Glutamatergic neuron (in vitro differentiated cells): ENCODE data around the gene RASGRP1. TPM values are rescaled to one million over a fixed set of nuclear protein-coding genes. Genes with fewer than 3 reads are reported as not detected.

Source experiments
- DNase-seq: peaks from one replicate; pipeline ENCODE4 v3.0.0; 2022
- H3K27ac Mint-ChIP-seq: one replicate; pipeline ENCODE4 v1.8.0; 2020; ENCODE audit warnings: mild to moderate bottlenecking, mixed read lengths, inconsistent platforms; ENCODE audit not compliant: unreplicated experiment
- H3K27me3 Mint-ChIP-seq: one replicate; pipeline ENCODE4 v1.8.0; 2020; ENCODE audit warnings: mild to moderate bottlenecking, moderate library complexity, mixed read lengths, inconsistent platforms; ENCODE audit not compliant: unreplicated experiment
- H3K36me3 Mint-ChIP-seq: one replicate; pipeline ENCODE4 v1.8.0; 2020; ENCODE audit warnings: mild to moderate bottlenecking, mixed read lengths, inconsistent platforms; ENCODE audit not compliant: unreplicated experiment
- H3K4me1 Mint-ChIP-seq: one replicate; pipeline ENCODE4 v1.8.0; 2020; ENCODE audit warnings: mild to moderate bottlenecking, low read depth, mixed read lengths, inconsistent platforms; ENCODE audit not compliant: unreplicated experiment
- H3K4me3 Mint-ChIP-seq: one replicate; pipeline ENCODE4 v1.8.0; 2020; ENCODE audit warnings: mild to moderate bottlenecking, mixed read lengths, inconsistent platforms; ENCODE audit not compliant: unreplicated experiment
- H3K9me3 Mint-ChIP-seq: one replicate; pipeline ENCODE4 v1.8.0; 2020; ENCODE audit warnings: mild to moderate bottlenecking, moderate library complexity, mixed read lengths, inconsistent platforms; ENCODE audit not compliant: unreplicated experiment
- CTCF ChIP-seq: fragments of 200-600 bp; sonication (generic); IDR thresholded peaks from one replicate; pipeline ENCODE4 v1.5.0; 2021; ENCODE audit not compliant: partially characterized antibody, unreplicated experiment
- total RNA-seq: library from RNA; stranded (reverse); fragmentation: NEBNext Ultra II Directional; extraction: Animal tissue kit (Norgen Biotek cat#: 25700); gene quantifications from one replicate; pipeline ENCODE4 v1.2.1, GENCODE V29; 2021; ENCODE audit not compliant: unreplicated experiment

The RASGRP1 gene
- total RNA-seq, 1 donor from 2014 or later = not detected

GRCh38 chr15:38526158-38526557 is 38.5 kb downstream of the RASGRP1 start:
- no peak for TF ChIP-seq CTCF
- H3K27me3 Mint-ChIP-seq = peaks cover 5% of the 10 kb centered on the region
- no peak for DNase-seq
- peaks cover 1% of the 10 kb centered on the region for H3K9me3 Mint-ChIP-seq
- no peak overlapping the region for H3K27ac Mint-ChIP-seq
- H3K36me3 Mint-ChIP-seq = no peaks in the 10 kb centered on the region
- H3K4me1 Mint-ChIP-seq = no peaks in the 10 kb centered on the region
- no peak overlapping the region for H3K4me3 Mint-ChIP-seq

- Mint-ChIP-seq H3K4me3 (no peak overlapping the region), H3K36me3 (no peaks in the 10 kb centered on the region), H3K27me3 (peaks cover 5% of the 10 kb centered on the region), H3K4me1 (no peaks in the 10 kb centered on the region), H3K9me3 (peaks cover 1% of the 10 kb centered on the region), H3K27ac (no peak overlapping the region)
- no peak for DNase-seq
- TF ChIP-seq CTCF = no peak
Observed at GRCh38 chr15:38525489-38525888, 39.1 kb downstream of the RASGRP1 start.

- no peak for DNase-seq
- H3K9me3 Mint-ChIP-seq = peaks cover 1% of the 10 kb centered on the region
- H3K27me3 Mint-ChIP-seq = peaks cover 5% of the 10 kb centered on the region
- no peak for TF ChIP-seq CTCF
- no peaks in the 10 kb centered on the region for H3K36me3 Mint-ChIP-seq
- H3K4me3 Mint-ChIP-seq = no peak overlapping the region
- H3K4me1 Mint-ChIP-seq = no peaks in the 10 kb centered on the region
- H3K27ac Mint-ChIP-seq = no peak overlapping the region
Observed at GRCh38 chr15:38524156-38524555, 40.5 kb downstream of the RASGRP1 start.

- Mint-ChIP-seq H3K4me3 (no peak overlapping the region), H3K27ac (no peak overlapping the region), H3K27me3 (peaks cover 3% of the 10 kb centered on the region), H3K4me1 (no peaks in the 10 kb centered on the region), H3K9me3 (no peaks in the 10 kb centered on the region), H3K36me3 (no peaks in the 10 kb centered on the region)
- DNase-seq = no peak
- TF ChIP-seq CTCF = no peak
Observed at GRCh38 chr15:38522922-38523321, 41.7 kb downstream of the RASGRP1 start.

- no peak for DNase-seq
- no peak for TF ChIP-seq CTCF
- H3K4me1 Mint-ChIP-seq = no peaks in the 10 kb centered on the region
- peaks cover 4% of the 10 kb centered on the region for H3K27me3 Mint-ChIP-seq
- H3K9me3 Mint-ChIP-seq = no peaks in the 10 kb centered on the region
- no peak overlapping the region for H3K27ac Mint-ChIP-seq
- H3K36me3 Mint-ChIP-seq = no peaks in the 10 kb centered on the region
- H3K4me3 Mint-ChIP-seq = no peak overlapping the region
Observed at GRCh38 chr15:38521316-38521715, 43.3 kb downstream of the RASGRP1 start.
